Neuronal stem cell (in vitro differentiated cells): ENCODE measurements around the gene CACHD1.
A peak's percentile ranks its signal among the peaks of the same experiment; 100 is the strongest.

Source experiments
- DNase-seq: peaks from one replicate; pipeline ENCODE4 v3.0.0-alpha.2; 2013; ENCODE audit warnings: low spot score
- H2AFZ ChIP-seq: one replicate; pipeline ENCODE4 v1.6.1; 2013; ENCODE audit warnings: mild to moderate bottlenecking, low read length, inconsistent platforms
- H2AK5ac ChIP-seq: 2 replicates; pipeline ENCODE4 v1.6.1; 2013; ENCODE audit warnings: low read depth, mild to moderate bottlenecking, inconsistent platforms, low read length, moderate library complexity, mixed read lengths
- H2BK120ac ChIP-seq: 2 replicates; pipeline ENCODE4 v1.6.1; 2013; ENCODE audit warnings: low read depth, mild to moderate bottlenecking, inconsistent platforms, low read length, moderate library complexity, mixed read lengths
- H2BK12ac ChIP-seq: one replicate; pipeline ENCODE4 v1.6.1; 2013; ENCODE audit warnings: low read length, inconsistent platforms
- H2BK15ac ChIP-seq: 2 replicates; pipeline ENCODE4 v1.6.1; 2013; ENCODE audit warnings: mild to moderate bottlenecking, low read length, inconsistent platforms, mixed read lengths
- H2BK5ac ChIP-seq: one replicate; pipeline ENCODE4 v1.6.1; 2013; ENCODE audit warnings: inconsistent platforms, mild to moderate bottlenecking, low read length, moderate library complexity
- H3K14ac ChIP-seq: one replicate; pipeline ENCODE4 v1.6.1; 2013; ENCODE audit warnings: low read length, inconsistent platforms
- H3K18ac ChIP-seq: 2 replicates; pipeline ENCODE4 v1.6.1; 2013; ENCODE audit warnings: low read length, inconsistent platforms
- H3K23ac ChIP-seq: 2 replicates; pipeline ENCODE4 v1.6.1; 2013; ENCODE audit warnings: low read depth, mild to moderate bottlenecking, mixed read lengths, low read length, inconsistent platforms; ENCODE audit not compliant: poor library complexity
- H3K27ac ChIP-seq: replicated peaks from 3 replicates; pipeline ENCODE4 v1.5.1; 2013; ENCODE audit warnings: low read length, inconsistent platforms
- H3K27me3 ChIP-seq, 3 experiments: 2 replicates each; pipeline ENCODE4 v1.6.1; 2013; ENCODE audit warnings: low read length in 3 of 3, mild to moderate bottlenecking in 2 of 3, inconsistent platforms in 1 of 3, low read depth in 1 of 3, mixed read lengths in 1 of 3, moderate library complexity in 1 of 3; ENCODE audit not compliant: control insufficient read depth in 3 of 3, insufficient read depth in 3 of 3
- H3K36me3 ChIP-seq, 2 donors: replicated peaks in 1 of 2; 2 replicates each; pipeline ENCODE4 v1.6.1; 2013; ENCODE audit warnings: low read length in 2 of 2; ENCODE audit not compliant: control insufficient read depth in 2 of 2, insufficient read depth in 2 of 2
- H3K4ac ChIP-seq: 2 replicates; pipeline ENCODE4 v1.6.1; 2013; ENCODE audit warnings: inconsistent platforms, mild to moderate bottlenecking, low read length, moderate library complexity
- H3K4me1 ChIP-seq, 2 donors: 1 replicate in 1 of 2; 2 replicates in 1 of 2; pipeline ENCODE4 v1.6.1; 2013; ENCODE audit warnings: low read length in 2 of 2, low read depth in 1 of 2; ENCODE audit not compliant: control insufficient read depth in 2 of 2, insufficient read depth in 1 of 2
- H3K4me2 ChIP-seq: one replicate; pipeline ENCODE4 v1.6.1; 2013; ENCODE audit warnings: mild to moderate bottlenecking, low read length, inconsistent platforms; ENCODE audit not compliant: insufficient read depth, poor library complexity, severe bottlenecking
- H3K4me3 ChIP-seq, 2 donors: 2 replicates each; pipeline ENCODE4 v1.5.1; 2013; ENCODE audit warnings: low read length in 2 of 2, mild to moderate bottlenecking in 2 of 2, inconsistent platforms in 1 of 2, moderate library complexity in 1 of 2
- H3K79me1 ChIP-seq: one replicate; pipeline ENCODE4 v1.6.1; 2013; ENCODE audit warnings: low read depth, mild to moderate bottlenecking, inconsistent platforms, low read length, moderate library complexity
- H3K9ac ChIP-seq: one replicate; pipeline ENCODE4 v1.6.1; 2013; ENCODE audit warnings: mild to moderate bottlenecking, low read depth, low read length, inconsistent platforms; ENCODE audit not compliant: poor library complexity
- H3K9me3 ChIP-seq, 2 donors: replicated peaks in 1 of 2; 2 replicates each; pipeline versions ENCODE3 to v1.6.1; 2013; ENCODE audit warnings: low read length in 2 of 2, mild to moderate bottlenecking in 2 of 2, inconsistent platforms in 1 of 2, low read depth in 1 of 2, mixed read lengths in 1 of 2, moderate library complexity in 1 of 2; ENCODE audit not compliant: control insufficient read depth in 2 of 2, insufficient read depth in 1 of 2
- H4K8ac ChIP-seq: one replicate; pipeline ENCODE4 v1.6.1; 2013; ENCODE audit warnings: low read depth, mild to moderate bottlenecking, inconsistent platforms, low read length, moderate library complexity
- H4K91ac ChIP-seq: one replicate; pipeline ENCODE4 v1.6.1; 2013; ENCODE audit warnings: low read length, low read depth, mild to moderate bottlenecking, inconsistent platforms; ENCODE audit not compliant: poor library complexity
- WGBS, 2 donors: extraction: QIAGEN DNeasy Blood & Tissue Kit; methylation state at CpG; one replicate each; pipeline ENCODE4 v1.1.7; 2013; ENCODE audit warnings: missing lambda C conversion rate in 2 of 2, mixed read lengths in 1 of 2; ENCODE audit not compliant: insufficient read length in 2 of 2, insufficient replicate concordance in 1 of 2; ENCODE audit errors: extremely low coverage in 2 of 2; 5-methylcytosine and 5-hydroxymethylcytosine counted together

The CACHD1 gene

DNA sequence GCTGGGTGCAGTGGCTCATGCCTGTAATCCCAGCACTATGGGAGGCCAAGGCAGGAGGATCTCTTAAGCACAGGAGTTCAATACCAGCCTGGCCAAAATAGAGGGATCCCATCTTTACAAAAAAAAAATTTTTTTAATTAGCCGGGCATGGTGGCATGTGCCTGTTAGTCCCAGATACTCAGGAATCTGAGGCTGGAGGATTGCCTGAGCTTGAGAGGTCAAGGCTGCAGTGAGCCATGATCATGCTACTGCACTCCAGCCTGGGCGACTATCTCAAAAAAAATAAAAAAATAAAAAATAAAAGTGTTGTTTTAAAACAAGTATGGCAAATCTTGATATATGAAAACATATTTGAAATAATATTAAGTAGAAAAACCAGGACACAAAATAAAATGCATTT lies 44.4 kb upstream of the CACHD1 start:
- no peak for DNase-seq
- Histone ChIP-seq H4K8ac (no peak overlapping the region), H3K27me3 (no peaks in the 10 kb centered on the region), H3K27ac (no peak overlapping the region), H3K4me3 (no peak overlapping the region), H2BK120ac (no peak overlapping the region), H2BK12ac (no peak overlapping the region), H2BK5ac (no peak overlapping the region), H3K79me1 (no peaks in the 10 kb centered on the region), H2AFZ (no peak overlapping the region), H3K4ac (no peak overlapping the region), H3K23ac (no peak overlapping the region), H2AK5ac (no peak overlapping the region), H3K14ac (no peak overlapping the region), H4K91ac (no peak overlapping the region), H3K4me2 (no peak overlapping the region), H3K9me3 (no peaks in the 10 kb centered on the region), H2BK15ac (no peak overlapping the region), H3K18ac (no peak overlapping the region), H3K36me3 (no peaks in the 10 kb centered on the region), H3K4me1 (no peaks in the 10 kb centered on the region), H3K9ac (no peak overlapping the region)
- no CpG with 5 or more reads among the region's 2 CpGs for WGBS, 2 donors

DNA sequence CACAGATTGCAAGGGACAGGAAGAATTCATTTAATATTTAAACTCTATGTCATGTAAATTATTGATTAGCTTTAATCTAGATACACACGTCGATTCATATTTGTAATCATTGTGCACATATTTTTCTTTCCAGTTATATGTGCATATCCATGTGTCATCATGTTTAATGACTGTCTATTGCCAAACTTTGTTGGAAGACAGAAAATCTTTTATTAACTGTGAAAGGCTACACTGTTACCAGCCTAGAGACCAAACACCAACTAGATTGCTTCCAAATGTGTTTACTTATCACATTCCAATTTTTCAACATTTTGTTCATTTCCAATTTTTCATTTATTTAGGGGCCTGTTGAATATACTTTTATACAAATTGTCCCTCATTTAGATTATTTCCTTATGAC lies 43.2 kb upstream of the CACHD1 start:
- Histone ChIP-seq H2BK15ac (no peak overlapping the region), H3K4me3 (no peak overlapping the region), H4K91ac (no peak overlapping the region), H2BK5ac (no peak overlapping the region), H4K8ac (no peak overlapping the region), H3K4me1 (no peaks in the 10 kb centered on the region), H3K27ac (no peak overlapping the region), H3K36me3 (no peaks in the 10 kb centered on the region), H3K9ac (no peak overlapping the region), H3K14ac (no peak overlapping the region), H3K18ac (no peak overlapping the region), H3K4ac (no peak overlapping the region), H3K79me1 (no peaks in the 10 kb centered on the region), H2AK5ac (no peak overlapping the region), H3K23ac (no peak overlapping the region), H2BK120ac (no peak overlapping the region), H3K27me3 (no peaks in the 10 kb centered on the region), H3K9me3 (no peaks in the 10 kb centered on the region), H3K4me2 (no peak overlapping the region), H2AFZ (no peak overlapping the region), H2BK12ac (no peak overlapping the region)
- no peak for DNase-seq
- WGBS, 2 donors = no CpG with 5 or more reads among the region's 2 CpGs

GRCh38 chr1:64427879-64428278 lies 42.0 kb upstream of the CACHD1 start:
- Histone ChIP-seq H3K27me3 (no peaks in the 10 kb centered on the region), H3K27ac (no peak overlapping the region), H4K91ac (no peak overlapping the region), H2AK5ac (no peak overlapping the region), H3K79me1 (no peaks in the 10 kb centered on the region), H2BK5ac (no peak overlapping the region), H2BK120ac (no peak overlapping the region), H3K18ac (no peak overlapping the region), H3K9ac (no peak overlapping the region), H2BK15ac (no peak overlapping the region), H3K14ac (no peak overlapping the region), H2BK12ac (no peak overlapping the region), H3K4ac (no peak overlapping the region), H3K36me3 (no peaks in the 10 kb centered on the region), H3K23ac (no peak overlapping the region), H3K9me3 (no peaks in the 10 kb centered on the region), H4K8ac (no peak overlapping the region), H3K4me2 (no peak overlapping the region), H3K4me1 (no peaks in the 10 kb centered on the region), H3K4me3 (no peak overlapping the region), H2AFZ (no peak overlapping the region)
- no peak for DNase-seq
- WGBS, 2 donors = no CpG with 5 or more reads among the region's 3 CpGs

GRCh38 chr1:64433308-64433707 lies 36.6 kb upstream of the CACHD1 start:
- no peak overlapping the region for H4K8ac ChIP-seq

More at GRCh38 chr1:64433308-64433707, 36.6 kb upstream of the CACHD1 start:
- no peaks in the 10 kb centered on the region for H3K36me3 ChIP-seq
- H3K4me1 ChIP-seq = peaks cover 2 to 6% of the 10 kb centered on the region in 2 donors
- H2AFZ ChIP-seq = peak overlapping the region; percentile 51
- H3K4me2 ChIP-seq = no peak overlapping the region
- H2BK15ac ChIP-seq = no peak overlapping the region
- no peak overlapping the region for H3K23ac ChIP-seq
- no peak overlapping the region for H3K14ac ChIP-seq
- no peak overlapping the region for H2BK120ac ChIP-seq
- no peak overlapping the region for H2BK5ac ChIP-seq
- DNase-seq = no peak
- H3K9me3 ChIP-seq = peaks cover 2 to 3% of the 10 kb centered on the region in 2 donors
- no peak overlapping the region for H4K91ac ChIP-seq
- H3K9ac ChIP-seq = no peak overlapping the region
- H3K18ac ChIP-seq = no peak overlapping the region
- H3K27me3 ChIP-seq = no peaks in the 10 kb centered on the region
- H3K4me3 ChIP-seq = no peak overlapping the region
- no peak overlapping the region for H3K4ac ChIP-seq
- no peak overlapping the region for H3K27ac ChIP-seq
- H2AK5ac ChIP-seq = no peak overlapping the region
- no peaks in the 10 kb centered on the region for H3K79me1 ChIP-seq
- no peak overlapping the region for H2BK12ac ChIP-seq
- WGBS, 2 donors = no CpG with 5 or more reads among the region's 5 CpGs
